ENCODE results near the gene RAI1. TPM values are rescaled to one million over a fixed set of nuclear protein-coding genes. Genes with fewer than 3 reads are reported as not detected.

Gene RAI1
- total RNA-seq, 2 donors from 2014 or later: 25.6 to 36.5 TPM

DNA sequence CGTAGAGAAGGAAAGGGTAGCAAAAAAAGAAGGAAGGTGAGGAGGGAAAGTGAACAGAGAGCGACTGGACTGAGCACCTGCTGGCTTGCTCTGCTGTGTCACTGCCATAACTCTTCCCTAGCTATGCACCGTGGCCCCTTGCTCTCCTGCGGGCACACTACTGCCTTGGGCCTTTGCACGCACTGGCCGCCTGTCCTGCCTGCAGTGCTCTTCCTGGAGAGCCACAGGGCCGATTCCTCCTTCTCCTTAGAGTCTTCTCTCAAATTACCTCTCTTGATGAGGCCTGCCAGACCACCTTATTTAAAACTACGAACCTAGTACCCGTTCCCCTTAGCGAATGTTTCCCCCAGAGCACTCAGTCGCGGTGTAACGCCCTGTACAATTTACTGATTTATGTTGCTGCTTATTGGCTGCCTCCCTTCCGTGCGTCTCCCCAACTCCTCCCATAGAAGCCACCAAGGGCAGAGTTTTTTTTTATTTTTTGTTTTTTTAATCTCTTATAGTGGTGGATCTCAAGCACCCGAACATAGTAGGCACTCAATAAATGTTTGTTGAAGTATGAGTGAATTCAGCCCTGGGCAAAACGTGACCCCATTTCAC, 70.3 kb downstream of the RAI1 start:
- no peak for DNase-seq (ENCODE audit: low spot score)
- intact Hi-C loops (cut with DNase I): no loop called here

DNA sequence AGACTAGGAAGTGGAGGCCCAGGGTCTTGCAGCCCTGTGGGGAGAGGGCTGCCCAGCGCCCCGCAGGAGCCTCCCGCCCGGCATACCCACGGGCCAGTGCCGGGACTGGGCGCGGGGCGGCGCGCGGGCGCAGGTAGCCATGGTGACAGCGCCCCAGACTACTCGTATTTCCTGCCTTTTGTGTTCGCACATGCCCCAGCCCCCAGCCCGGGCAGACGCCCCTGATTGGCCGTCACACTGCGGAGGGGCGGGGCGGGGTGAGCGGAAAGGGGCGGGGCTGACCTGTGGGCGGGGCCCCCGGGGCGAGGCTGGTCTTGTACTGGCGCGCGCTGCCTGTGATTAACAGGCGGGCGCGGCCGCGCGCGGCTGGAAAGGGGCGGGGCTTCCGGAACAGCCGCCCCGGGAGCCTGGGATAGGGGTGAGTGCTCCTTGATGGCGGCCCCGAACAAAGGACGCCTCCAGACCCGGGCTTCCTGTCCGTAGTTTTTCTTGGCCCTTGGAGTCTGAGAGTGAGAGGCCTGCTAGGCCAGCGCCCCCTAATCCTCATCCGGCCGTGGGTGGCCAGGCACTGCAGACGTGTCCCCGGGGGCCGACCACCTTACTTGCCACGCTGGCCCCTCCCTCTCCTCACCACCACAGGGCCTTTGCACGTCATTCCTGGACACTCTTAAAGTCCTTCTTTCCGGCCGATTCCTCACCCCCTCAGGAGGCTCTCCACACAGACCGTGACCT, 71.0 kb downstream of the RAI1 start:
- intact Hi-C loops (cut with DNase I): no loop called here
- peak; percentile 99 for DNase-seq (ENCODE audit: low spot score)

DNA sequence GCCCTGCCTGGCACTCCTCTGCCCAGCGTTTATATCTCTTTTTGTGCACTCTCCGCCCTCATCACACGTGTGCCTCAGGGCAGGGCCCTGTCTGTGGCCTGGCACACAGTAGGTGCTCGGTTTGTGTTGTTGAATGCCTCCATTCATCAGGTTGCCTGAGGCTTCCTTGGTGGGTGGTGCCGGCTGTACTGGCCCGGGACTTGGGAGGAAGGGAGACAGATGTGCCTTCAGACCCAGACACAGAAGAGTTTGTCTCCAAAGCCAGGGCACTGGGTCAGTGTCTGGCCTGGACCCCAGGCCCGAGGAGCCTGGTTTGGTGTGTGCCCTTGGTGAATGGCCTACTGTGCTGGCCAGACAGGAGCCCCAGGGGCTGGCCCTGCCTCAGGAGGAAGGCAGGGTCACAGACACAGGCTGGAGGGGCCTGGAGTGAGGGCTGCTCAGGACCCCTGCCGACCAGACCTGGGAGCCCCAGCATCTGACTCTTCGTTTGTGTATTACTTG, 71.6 kb downstream of the RAI1 start:
- intact Hi-C loops (cut with DNase I): no loop called here
- DNase-seq (ENCODE audit: low spot score): no peak

DNA sequence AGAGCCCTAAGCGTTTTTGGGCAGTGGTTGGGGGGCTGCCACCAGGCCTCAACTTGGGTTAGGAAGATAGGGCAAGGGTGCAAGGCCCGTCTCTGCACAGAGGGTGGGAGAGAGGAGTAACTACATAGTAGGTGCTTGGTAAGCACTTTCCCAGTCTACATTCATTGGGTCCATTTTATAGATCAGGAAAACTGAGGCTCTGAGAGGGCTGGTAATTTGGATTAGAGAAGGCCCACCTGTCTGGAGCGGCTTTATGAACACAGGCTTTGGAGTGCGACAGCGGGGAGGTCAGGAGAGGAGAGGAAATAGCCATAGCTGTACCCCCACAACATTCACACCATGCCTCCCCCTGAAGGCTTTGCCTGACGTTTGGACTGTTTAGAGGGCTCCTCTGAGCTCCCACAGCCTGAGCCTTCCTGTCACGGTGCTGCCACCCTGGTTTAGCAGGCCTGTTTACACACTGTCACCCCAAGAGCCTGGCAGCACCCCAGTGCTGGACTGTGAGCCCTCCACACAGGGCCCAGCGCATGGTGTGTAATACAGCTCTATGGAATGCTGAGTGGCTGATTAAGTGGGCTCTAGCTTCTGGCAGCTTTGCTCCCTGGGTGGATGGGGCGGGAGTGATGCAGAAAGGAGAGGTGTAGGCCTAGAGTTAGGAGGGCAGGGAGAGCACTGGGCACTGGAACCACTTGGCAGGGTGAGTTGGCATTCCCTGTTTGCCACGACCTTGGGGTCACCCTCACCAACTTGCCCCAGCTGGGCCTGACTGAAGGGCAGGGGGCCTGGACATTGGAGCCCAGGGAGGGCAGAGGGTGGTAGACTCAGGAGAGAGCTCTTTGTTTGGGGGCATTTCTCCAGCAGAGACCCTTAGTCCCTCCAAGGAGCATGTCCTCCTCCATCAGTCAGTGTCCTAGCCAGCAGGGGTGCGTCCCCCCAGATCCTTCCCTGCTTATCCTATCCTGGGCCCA, 73.7 kb downstream of the RAI1 start:
- DNase-seq (ENCODE audit: low spot score): no peak
- intact Hi-C loops (cut with DNase I): no loop called here

DNA sequence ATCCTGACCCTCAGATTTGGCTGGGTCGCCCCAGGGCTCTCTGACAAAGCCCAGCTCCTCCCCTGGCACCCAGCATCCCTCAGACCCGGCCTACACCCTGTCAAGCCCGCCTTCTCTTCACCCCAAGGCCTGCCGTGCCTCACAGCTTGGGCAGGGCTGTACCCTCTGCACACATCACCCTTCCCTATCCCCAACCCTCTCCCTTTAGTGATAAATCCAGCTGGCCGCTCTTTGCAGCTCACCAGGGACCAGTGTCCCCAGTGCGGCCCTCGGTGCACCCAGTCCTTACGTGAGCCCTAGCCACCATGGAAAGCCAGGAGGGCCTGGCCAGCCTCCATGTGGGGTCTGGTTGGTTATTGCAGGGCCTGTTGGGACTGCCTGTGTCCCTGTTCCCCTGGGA, 74.5 kb downstream of the RAI1 start:
- intact Hi-C loops (cut with DNase I): no loop called here
- DNase-seq (ENCODE audit: low spot score): no peak

DNA sequence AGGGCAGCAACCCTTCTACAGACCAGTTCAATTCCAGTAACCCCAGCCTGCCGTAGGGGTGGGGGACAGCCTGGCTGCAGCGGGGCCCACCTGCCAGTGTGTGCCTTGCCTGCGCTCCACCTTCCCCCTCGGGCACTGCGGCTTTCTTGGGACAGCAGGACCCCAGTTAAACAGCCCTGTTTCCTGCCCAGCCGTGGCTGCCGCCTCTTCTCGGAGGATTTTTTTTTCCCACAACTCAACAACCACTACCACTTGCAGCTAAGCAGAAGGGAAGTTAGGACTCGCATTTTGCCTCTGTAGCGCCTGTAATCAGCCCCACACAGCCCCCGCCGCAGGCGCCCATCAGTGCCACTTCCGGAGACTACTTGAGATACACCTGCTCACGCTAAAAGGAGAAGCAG, 76.1 kb downstream of the RAI1 start:
- intact Hi-C loops (cut with DNase I): no loop called here
- DNase-seq (ENCODE audit: low spot score): no peak

DNA sequence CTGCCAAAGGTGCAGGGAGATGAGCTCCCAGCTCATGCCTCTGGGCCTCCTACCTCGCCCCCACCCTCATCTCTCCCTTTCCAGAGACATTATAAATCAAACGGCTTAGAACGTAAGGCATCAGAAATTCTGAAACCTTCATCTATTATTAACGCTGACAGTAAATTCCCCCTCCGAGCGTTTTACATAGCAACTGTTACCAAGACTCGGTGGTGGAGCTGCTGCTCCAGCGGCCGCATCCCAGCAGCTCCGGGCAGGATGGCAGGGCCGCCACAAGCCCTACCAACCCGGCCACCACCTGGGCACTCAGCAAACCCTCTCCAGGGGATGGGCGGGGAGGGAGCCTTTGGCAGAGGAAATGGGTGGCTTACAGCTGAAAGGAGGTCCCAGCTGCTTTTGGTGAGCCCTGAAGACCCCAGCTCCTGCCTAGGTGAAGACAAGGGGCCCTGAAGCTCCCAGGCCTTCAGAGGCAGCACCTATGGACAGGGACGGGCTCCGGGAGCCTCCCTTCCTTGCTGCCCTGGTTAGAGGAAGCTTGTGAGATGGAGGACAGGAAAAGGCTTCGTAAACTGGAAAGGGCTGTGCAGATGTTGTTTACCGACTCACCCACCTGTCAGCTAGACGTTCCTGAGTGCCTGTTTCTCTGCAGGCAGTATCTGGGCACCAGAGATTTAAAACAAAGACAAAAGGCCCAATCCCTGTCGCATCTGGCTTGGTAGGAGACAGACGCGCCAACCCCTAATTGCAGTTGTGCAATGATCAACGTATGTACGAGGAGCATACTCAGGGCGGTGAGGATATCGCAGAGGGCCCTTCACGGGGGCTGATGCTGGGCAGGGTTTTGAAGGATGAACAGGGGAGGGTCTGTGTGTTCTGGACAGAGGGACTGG, 76.9 kb downstream of the RAI1 start:
- intact Hi-C loops (cut with DNase I): no loop called here
- no peak for DNase-seq (ENCODE audit: low spot score)

DNA sequence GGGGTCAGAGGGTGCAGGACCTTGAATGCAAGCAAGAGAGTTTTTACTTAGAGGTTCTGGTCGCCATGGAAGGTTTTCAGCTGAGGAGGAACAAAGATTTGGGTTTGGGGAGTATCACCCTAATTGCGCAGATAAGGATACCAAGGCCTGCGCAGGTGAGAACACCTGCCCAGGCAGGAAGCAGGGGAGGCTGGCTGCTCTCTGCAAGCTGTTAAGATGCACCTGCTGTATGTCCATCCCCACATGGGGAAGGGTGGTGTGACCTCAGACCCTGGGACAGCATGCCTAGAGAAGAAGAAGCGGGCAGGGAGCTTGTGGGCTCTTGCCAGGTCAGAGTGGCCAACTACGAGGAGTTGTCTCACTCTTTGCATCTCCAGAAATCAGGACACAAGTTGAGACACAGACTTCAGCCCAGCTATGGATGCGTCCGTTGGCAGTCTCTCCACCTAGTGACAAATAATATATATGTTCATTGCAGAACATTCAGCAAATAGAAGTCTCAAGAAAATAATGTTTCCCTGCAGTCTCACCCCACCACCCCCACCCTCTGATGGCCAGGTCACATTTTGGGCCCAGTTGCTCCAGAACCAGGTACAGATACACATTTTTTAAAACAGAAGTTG, 77.8 kb downstream of the RAI1 start:
- no peak for DNase-seq (ENCODE audit: low spot score)
- intact Hi-C loops (cut with DNase I): no loop called here

DNA sequence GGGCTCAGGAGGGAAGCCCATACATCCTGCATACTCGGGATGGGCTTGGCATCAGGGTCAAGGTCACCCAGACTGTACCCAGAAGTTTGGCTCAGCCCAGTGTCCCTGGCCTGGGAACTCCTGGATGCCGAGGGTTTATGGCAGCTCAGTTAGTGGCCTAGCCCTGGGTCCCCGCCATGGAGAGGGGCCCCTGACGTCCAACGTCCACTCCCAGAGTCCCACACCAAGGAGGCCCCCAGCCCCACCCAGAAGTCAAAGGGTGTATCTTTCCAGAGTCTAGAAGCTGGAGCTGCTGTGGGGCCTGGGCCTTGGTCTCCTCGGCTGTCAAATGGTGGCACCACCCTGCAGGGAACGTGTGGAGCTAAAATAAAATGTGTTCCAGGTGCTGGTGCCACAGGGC, 79.1 kb downstream of the RAI1 start:
- intact Hi-C loops (cut with DNase I): no loop called here
- no peak for DNase-seq (ENCODE audit: low spot score)

DNA sequence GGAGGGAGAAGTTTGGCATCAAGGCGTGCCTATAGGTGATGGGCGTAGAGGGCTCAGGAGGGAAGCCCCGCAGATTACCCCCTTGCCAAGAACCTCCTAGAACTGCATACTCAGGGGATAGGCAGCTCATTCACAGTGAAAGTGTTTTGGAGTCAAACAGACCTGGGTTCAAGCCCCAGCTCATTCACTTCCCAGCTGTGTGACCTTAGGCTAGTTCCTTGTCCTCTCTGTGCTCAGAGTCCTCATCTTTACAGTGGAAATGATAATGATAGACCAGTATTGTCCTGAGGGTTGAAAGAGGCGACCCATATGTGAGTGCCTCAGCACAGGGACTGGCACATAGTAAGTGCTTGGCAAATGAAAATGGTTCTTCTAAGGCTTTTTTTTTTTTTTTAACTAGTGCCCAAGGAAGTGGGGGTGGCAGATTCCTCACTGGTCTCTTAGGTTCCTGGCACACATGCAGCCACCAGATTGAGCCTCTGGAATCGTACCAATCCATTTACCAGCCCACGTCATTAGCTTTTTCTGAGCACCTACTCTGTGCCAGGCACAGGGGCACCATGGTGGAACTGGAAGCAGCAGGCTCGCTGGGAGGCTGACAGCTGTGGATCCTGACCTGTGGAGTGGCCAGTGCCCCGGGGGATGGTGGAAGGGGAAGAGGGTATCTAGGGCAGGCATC, 79.8 kb downstream of the RAI1 start:
- intact Hi-C loops (cut with DNase I): no loop called here
- no peak for DNase-seq (ENCODE audit: low spot score)

DNA sequence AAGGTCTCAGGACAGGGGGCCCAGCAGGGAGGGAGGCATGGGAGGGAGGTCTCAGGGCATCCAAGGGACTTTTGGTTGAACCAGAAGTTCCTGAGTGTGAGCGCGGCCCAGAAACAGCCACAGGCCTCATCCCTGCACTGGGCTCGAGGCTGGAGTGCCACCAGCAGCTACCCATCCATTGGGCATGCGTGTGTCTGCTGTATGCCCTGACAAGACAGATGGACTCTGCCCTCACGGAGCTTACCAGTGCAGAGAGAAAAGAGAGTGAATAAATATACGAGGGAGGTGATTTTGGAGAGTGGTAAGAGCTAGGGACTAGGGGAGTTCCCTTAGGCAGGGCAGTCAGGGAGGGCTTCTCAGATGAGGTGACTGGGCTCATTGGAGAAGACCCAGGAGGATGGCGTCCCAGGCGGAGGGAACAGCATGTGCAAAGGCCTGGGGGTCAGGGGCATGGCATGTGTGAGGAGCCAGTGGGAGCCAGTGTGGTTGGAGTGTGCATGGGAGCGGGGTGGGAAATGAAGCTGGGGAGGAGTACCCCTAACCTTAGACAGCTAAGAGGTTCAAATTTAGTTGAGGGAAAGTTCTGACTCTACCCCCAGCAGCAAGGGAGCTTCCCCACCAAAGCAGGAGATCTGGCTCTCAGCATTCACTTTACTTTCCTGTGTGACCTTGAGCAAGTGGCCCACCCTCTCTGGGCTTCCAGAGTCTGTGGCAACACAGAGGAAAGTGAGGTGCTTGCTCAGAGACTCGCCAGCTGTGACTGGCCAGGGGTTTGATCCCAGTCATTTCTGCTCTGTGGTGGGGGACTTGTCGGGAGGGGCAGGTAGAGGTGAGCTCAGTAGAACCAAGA, 80.9 kb downstream of the RAI1 start:
- DNase-seq (ENCODE audit: low spot score): no peak
- intact Hi-C loops (cut with DNase I): no loop called here

DNA sequence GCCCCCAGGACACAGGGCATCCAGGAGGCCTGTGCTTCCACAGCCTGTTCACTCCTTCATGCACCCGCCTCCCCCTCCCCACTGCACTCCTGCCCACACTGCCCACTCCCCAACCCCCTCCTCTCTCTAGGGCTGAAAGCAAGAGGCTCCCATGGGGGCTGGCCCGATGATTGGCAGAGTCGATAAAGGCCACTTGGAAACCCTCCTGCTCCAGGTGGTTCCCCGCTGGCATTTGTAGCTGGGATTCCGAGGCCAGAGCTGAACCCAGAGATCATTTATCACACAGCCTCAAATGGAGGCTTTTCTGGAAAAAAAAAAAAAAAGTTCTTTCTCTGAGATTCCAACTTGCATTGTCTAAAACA, 81.5 kb downstream of the RAI1 start:
- DNase-seq (ENCODE audit: low spot score): no peak
- intact Hi-C loops (cut with DNase I): no loop called here

DNA sequence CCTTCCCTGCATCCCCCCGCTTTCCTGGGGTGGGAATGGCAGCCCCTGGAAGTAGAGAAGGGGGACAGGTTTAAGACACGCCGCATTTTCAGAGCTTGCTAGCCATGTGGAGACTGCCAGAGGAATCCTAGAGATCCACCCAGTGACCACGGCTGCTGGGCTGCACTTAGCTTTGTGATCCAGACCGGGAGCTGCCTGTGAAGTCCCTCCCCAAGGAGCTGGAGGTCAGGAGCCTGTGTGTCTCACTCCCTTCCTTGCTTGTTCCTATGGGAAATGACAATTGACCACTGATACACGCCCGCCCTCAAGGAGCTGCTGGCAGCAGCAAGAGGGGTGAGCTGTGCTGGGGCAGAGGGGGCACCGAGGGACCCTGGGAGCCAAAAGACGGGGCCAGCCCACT, 81.9 kb downstream of the RAI1 start:
- intact Hi-C loops (cut with DNase I): no loop called here
- no peak for DNase-seq (ENCODE audit: low spot score)

DNA sequence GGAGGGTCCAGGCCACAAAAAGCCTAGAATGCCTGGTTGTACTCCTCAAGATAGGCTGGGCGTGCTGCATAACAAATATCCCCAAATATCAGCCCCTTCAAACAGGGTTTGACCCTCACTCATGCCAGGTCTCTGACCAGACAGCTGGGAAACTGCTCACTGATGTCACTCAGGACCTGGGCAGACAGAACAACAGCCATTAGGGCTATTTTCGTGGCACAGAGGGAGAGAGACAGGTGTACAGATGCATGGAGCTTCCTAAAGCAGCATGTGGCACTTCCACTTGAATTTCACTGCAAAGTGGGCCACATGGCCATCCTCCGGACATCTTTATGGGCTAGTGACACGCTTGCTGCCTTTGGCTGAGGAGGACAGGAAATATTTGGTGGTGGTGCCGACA, 82.5 kb downstream of the RAI1 start:
- intact Hi-C loops (cut with DNase I): no loop called here
- DNase-seq (ENCODE audit: low spot score): no peak

DNA sequence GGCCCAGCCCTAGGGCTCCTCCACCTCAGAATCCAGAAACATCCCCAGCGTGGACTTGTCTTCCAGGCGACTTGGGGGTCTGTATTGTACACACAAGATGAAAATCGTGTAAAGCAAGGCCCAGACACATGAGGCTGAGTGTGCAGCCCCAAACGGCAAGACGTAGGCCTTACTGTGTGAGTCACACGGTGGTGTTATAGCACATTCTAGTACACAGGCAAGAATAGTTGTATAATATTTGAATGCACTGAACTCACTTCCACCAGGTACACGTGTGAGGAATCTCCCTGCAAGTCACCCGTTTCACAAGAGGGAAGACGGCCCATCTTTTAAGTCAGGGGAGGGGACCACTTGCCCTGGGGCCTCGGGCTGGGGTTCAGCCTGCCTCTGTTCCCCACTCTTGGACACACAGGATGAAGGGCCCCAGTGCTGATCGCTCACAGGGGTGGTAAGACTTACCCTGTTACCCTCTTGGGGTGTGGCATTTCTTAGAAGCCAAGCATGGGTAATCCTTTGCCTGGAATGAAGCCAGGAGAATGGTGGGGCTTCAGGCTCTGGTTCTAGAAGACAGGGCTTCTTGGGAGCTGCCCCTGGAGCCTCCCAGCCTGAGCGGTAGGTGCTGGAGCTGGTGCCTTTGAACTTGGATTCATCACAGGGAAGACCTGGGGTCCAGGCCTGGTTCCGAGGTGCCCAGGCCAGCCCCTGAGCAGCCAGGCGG, 84.3 kb downstream of the RAI1 start:
- DNase-seq (ENCODE audit: low spot score): no peak

DNA sequence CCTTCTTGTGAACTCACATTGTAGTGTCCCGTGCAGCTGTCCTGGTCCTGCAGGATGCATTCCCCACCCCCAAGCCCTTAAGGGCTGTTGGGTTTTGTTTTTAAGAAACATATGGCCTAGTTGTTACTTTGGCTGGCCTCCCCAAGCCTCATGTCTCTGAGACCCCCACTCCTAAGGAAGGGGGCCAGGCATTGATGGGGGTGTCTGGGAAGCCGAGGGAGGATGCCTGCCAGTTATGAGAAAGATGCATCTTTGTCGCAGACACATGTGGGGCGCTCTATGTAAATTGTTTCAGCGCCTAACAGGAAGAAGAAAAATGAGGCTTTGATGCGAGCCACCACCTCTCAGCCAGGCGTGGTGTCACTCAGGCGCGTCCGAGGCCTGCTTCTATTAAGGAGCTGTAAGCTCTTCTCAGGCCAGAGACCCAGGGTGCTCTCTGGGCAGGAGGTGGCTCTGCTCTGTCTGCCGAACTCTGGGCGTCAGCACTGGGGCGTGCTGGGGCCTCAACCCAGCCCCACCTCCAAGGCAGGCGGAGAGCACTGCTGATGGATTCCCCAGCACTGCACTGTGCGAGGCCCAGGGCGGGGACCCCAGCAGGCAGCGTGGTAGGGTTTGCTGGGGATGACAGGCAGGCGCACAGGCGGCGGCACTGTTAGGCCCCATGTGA, 85.0 kb downstream of the RAI1 start:
- DNase-seq (ENCODE audit: low spot score): no peak
- intact Hi-C loops (cut with DNase I): no loop called here

More for the DNA sequence above, 84.3 kb downstream of the RAI1 start:
- intact Hi-C loops (cut with DNase I): no loop called here

All from posterior vena cava (tissue), 2 donors.